ENCODE results near the gene HIKESHI. TPM values are rescaled to one million over a fixed set of nuclear protein-coding genes. Genes with fewer than 3 reads are reported as not detected.

The HIKESHI gene
- polyA plus RNA-seq, 1 of the 3 experiments (the other 2 are of a cell fraction) = 62.3 TPM

- Histone ChIP-seq H3K27me3 (ENCODE audit: insufficient read depth) (no peaks in the 10 kb centered on the region), H2AFZ (ENCODE audit: low read depth) (no peak overlapping the region), H3K27ac (ENCODE audit: low read depth in 2 of 2, low read length in 1 of 2) (no peak overlapping the region), H3K4me3 (ENCODE audit: low read depth in 2 of 2, low read length in 1 of 2) (no peak overlapping the region), H3K4me1 (ENCODE audit: control insufficient read depth in 1 of 2, insufficient read depth in 2 of 2, low read depth in 1 of 2, low read length in 1 of 2) (peaks cover 0 to 2% of the 10 kb centered on the region in 2 experiments; a peak in 1 of 4 replicates), H4K20me1 (ENCODE audit: insufficient read depth) (no peaks in the 10 kb centered on the region), H3K4me2 (no peak overlapping the region), H3K36me3 (replicated peaks in 1 of 2; ENCODE audit: control insufficient read depth in 1 of 2, insufficient read depth in 2 of 2, low read length in 1 of 2) (no peaks in the 10 kb centered on the region), H3K9me2 (no peaks in the 10 kb centered on the region), H3K9ac (no peak overlapping the region), H3K9me3 (no peaks in the 10 kb centered on the region), H3F3A (replicated peaks; ENCODE audit: insufficient read depth) (peaks cover 4% of the 10 kb centered on the region), H3K79me2 (ENCODE audit: insufficient read depth) (no peaks in the 10 kb centered on the region)
- POLR2A ChIA-PET = no interaction called here
- no peak for TF ChIP-seq POLR2AphosphoS5 (IDR thresholded peaks at IDR 0.05; ENCODE audit: low read depth, low read length)
- no peak for TF ChIP-seq IRF3 (IDR thresholded peaks at IDR 0.05; ENCODE audit: low read depth, low read length)
- TF ChIP-seq FOSL2 (IDR thresholded peaks at IDR 0.05; ENCODE audit: borderline replicate concordance, low read depth) = no peak
- no peak for TF ChIP-seq MEF2A (IDR thresholded peaks at IDR 0.05; ENCODE audit: borderline replicate concordance, low read depth)
- no peak for TF ChIP-seq MAX (IDR thresholded peaks at IDR 0.05; ENCODE audit: low read depth)
- TF ChIP-seq NRF1 (IDR thresholded peaks at IDR 0.05; ENCODE audit: low read depth, low read length) = no peak
- no peak for TF ChIP-seq JUND (IDR thresholded peaks at IDR 0.05)
- no peak for TF ChIP-seq FOXM1 (IDR thresholded peaks at IDR 0.05; ENCODE audit: low read depth)
- TF ChIP-seq RCOR1 (IDR thresholded peaks at IDR 0.05; ENCODE audit: low read length) = no peak
- TF ChIP-seq TAF1 (IDR thresholded peaks at IDR 0.05; ENCODE audit: borderline replicate concordance, low read depth, low read length) = no peak
- TF ChIP-seq EZH2phosphoT487 (IDR thresholded peaks at IDR 0.05; ENCODE audit: borderline replicate concordance, low read depth) = no peak
- no peak for TF ChIP-seq SMC3 (IDR thresholded peaks at IDR 0.05; ENCODE audit: low read depth, low read length)
- DNase-seq = no peak
- CTCF ChIA-PET = interaction anchor here (1.1 kb wide), 1 partner anchor 25 kb away, joined by 3 read pairs; no protein-coding TSS in a partner anchor
- 98% methylated on average over 2 of the region's 2 CpGs for WGBS (ENCODE audit: low lambda C conversion rate)
Measured at GRCh38 chr11:86386283-86386682, 84.2 kb downstream of the HIKESHI start.

GRCh38 chr11:86386746-86387145 is 84.7 kb downstream of the HIKESHI start:
- Histone ChIP-seq H3K4me1 (ENCODE audit: control insufficient read depth in 1 of 2, insufficient read depth in 2 of 2, low read depth in 1 of 2, low read length in 1 of 2) (peaks cover 0 to 2% of the 10 kb centered on the region in 2 experiments; a peak in 1 of 4 replicates), H3K9me2 (no peaks in the 10 kb centered on the region), H3F3A (replicated peaks; ENCODE audit: insufficient read depth) (peaks cover 4% of the 10 kb centered on the region), H3K4me3 (ENCODE audit: low read depth in 2 of 2, low read length in 1 of 2) (no peak overlapping the region), H3K27me3 (ENCODE audit: insufficient read depth) (no peaks in the 10 kb centered on the region), H3K4me2 (no peak overlapping the region), H3K79me2 (ENCODE audit: insufficient read depth) (no peaks in the 10 kb centered on the region), H3K27ac (ENCODE audit: low read depth in 2 of 2, low read length in 1 of 2) (no peak overlapping the region), H2AFZ (ENCODE audit: low read depth) (no peak overlapping the region), H3K36me3 (replicated peaks in 1 of 2; ENCODE audit: control insufficient read depth in 1 of 2, insufficient read depth in 2 of 2, low read length in 1 of 2) (no peaks in the 10 kb centered on the region), H3K9ac (no peak overlapping the region), H3K9me3 (no peaks in the 10 kb centered on the region), H4K20me1 (ENCODE audit: insufficient read depth) (no peaks in the 10 kb centered on the region)
- DNase-seq = no peak
- TF ChIP-seq POLR2AphosphoS5 (IDR thresholded peaks at IDR 0.05; ENCODE audit: low read depth, low read length) = no peak
- CTCF ChIA-PET = interaction anchor here (1.1 kb wide), 1 partner anchor 26 kb away, joined by 3 read pairs; no protein-coding TSS in a partner anchor
- WGBS (ENCODE audit: low lambda C conversion rate) = 89% methylated on average over 2 of the region's 2 CpGs
- POLR2A ChIA-PET = no interaction called here

Data from SK-N-SH (cell line).